ENCODE measurements around the gene MYO1B.

DNA sequence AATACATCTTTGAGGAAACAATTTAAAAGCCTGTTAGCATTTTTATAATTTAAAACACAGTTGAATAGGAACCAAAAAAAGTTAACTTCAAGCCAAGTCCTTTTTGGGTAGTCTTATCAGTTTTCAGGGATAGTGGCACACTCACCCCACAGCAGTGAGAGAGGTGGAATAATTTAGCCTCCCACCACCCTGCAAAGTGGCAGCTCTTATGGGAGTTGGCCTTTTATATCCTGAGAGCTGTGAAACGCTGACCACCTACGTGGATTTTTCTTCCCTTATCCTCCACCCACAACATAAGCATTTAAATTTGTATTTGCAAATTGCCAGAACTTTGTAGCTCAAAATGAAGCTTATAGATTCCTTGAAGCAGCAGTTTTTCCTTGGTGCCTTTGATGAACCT, 167.1 kb downstream of the MYO1B start:
- TF ChIP-seq, protein P1, sequence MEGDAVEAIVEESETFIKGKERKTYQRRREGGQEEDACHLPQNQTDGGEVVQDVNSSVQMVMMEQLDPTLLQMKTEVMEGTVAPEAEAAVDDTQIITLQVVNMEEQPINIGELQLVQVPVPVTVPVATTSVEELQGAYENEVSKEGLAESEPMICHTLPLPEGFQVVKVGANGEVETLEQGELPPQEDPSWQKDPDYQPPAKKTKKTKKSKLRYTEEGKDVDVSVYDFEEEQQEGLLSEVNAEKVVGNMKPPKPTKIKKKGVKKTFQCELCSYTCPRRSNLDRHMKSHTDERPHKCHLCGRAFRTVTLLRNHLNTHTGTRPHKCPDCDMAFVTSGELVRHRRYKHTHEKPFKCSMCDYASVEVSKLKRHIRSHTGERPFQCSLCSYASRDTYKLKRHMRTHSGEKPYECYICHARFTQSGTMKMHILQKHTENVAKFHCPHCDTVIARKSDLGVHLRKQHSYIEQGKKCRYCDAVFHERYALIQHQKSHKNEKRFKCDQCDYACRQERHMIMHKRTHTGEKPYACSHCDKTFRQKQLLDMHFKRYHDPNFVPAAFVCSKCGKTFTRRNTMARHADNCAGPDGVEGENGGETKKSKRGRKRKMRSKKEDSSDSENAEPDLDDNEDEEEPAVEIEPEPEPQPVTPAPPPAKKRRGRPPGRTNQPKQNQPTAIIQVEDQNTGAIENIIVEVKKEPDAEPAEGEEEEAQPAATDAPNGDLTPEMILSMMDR (conservative IDR thresholded peaks at IDR 0.05; ENCODE audit: low read depth, low read length): no peak
- TF ChIP-seq POLR2A (IDR thresholded peaks at IDR 0.05; ENCODE audit: low read depth, low read length): no peak
- TF ChIP-seq, protein P2, sequence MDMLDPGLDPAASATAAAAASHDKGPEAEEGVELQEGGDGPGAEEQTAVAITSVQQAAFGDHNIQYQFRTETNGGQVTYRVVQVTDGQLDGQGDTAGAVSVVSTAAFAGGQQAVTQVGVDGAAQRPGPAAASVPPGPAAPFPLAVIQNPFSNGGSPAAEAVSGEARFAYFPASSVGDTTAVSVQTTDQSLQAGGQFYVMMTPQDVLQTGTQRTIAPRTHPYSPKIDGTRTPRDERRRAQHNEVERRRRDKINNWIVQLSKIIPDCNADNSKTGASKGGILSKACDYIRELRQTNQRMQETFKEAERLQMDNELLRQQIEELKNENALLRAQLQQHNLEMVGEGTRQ (IDR thresholded peaks at IDR 0.05; ENCODE audit: low read depth, low read length): no peak
- TF ChIP-seq CEBPB (IDR thresholded peaks at IDR 0.05; ENCODE audit: low read depth, low read length): no peak
- TF ChIP-seq SMC3 (IDR thresholded peaks at IDR 0.05; ENCODE audit: low read depth, low read length): no peak
- TF ChIP-seq FOS (IDR thresholded peaks at IDR 0.05; ENCODE audit: low read depth, low read length): no peak
- no peak for TF ChIP-seq RFX5 (IDR thresholded peaks at IDR 0.05; ENCODE audit: low read depth, low read length)
- no peak for TF ChIP-seq MAZ (IDR thresholded peaks at IDR 0.05; ENCODE audit: borderline replicate concordance, low read depth, low read length)
- no peak for TF ChIP-seq BHLHE40 (IDR thresholded peaks at IDR 0.05; ENCODE audit: low read depth, low read length)
- TF ChIP-seq RAD21 (IDR thresholded peaks at IDR 0.05; ENCODE audit: low read length): no peak
- TF ChIP-seq MXI1 (IDR thresholded peaks at IDR 0.05; ENCODE audit: borderline replicate concordance, low read depth, low read length): no peak
- TF ChIP-seq MAFK (IDR thresholded peaks at IDR 0.05; ENCODE audit: low read depth, low read length): no peak
- TF ChIP-seq, protein P3, sequence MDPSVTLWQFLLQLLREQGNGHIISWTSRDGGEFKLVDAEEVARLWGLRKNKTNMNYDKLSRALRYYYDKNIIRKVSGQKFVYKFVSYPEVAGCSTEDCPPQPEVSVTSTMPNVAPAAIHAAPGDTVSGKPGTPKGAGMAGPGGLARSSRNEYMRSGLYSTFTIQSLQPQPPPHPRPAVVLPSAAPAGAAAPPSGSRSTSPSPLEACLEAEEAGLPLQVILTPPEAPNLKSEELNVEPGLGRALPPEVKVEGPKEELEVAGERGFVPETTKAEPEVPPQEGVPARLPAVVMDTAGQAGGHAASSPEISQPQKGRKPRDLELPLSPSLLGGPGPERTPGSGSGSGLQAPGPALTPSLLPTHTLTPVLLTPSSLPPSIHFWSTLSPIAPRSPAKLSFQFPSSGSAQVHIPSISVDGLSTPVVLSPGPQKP (IDR thresholded peaks at IDR 0.05; ENCODE audit: borderline replicate concordance, low read depth, low read length): no peak

Measured in IMR-90 (cell line).